ENCODE measurements around the gene PIK3C2G.

Gene PIK3C2G

GRCh38 chr12:18375583-18375982 is 114.3 kb downstream of the PIK3C2G start:
- no peak for TF ChIP-seq TSHZ2 (CRISPR knock-in tag; IDR thresholded peaks at IDR 0.05)
- TF ChIP-seq TOX (CRISPR knock-in tag; IDR thresholded peaks at IDR 0.05; ENCODE audit: borderline replicate concordance): no peak
- TF ChIP-seq, protein P1, sequence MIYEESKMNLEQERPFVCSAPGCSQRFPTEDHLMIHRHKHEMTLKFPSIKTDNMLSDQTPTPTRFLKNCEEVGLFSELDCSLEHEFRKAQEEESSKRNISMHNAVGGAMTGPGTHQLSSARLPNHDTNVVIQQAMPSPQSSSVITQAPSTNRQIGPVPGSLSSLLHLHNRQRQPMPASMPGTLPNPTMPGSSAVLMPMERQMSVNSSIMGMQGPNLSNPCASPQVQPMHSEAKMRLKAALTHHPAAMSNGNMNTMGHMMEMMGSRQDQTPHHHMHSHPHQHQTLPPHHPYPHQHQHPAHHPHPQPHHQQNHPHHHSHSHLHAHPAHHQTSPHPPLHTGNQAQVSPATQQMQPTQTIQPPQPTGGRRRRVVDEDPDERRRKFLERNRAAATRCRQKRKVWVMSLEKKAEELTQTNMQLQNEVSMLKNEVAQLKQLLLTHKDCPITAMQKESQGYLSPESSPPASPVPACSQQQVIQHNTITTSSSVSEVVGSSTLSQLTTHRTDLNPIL (CRISPR knock-in tag; IDR thresholded peaks at IDR 0.05; ENCODE audit: low read depth): no peak
- TF ChIP-seq ZNF565 (CRISPR knock-in tag; conservative IDR thresholded peaks at IDR 0.05; ENCODE audit: low read depth): no peak
- no peak for TF ChIP-seq RARB (CRISPR knock-in tag; IDR thresholded peaks at IDR 0.05)
- no peak for TF ChIP-seq ZC3H10 (CRISPR knock-in tag; IDR thresholded peaks at IDR 0.05)
- TF ChIP-seq PATZ1 (CRISPR knock-in tag; IDR thresholded peaks at IDR 0.05; ENCODE audit: borderline replicate concordance): no peak
- TF ChIP-seq PPARA (CRISPR knock-in tag; IDR thresholded peaks at IDR 0.05; ENCODE audit: borderline replicate concordance): no peak
- TF ChIP-seq CSRNP3 (CRISPR knock-in tag; IDR thresholded peaks at IDR 0.05): no peak
- no peak for ATAC-seq

- TF ChIP-seq ZFP3 (CRISPR knock-in tag; IDR thresholded peaks at IDR 0.05) (no peak), ZC3H10 (CRISPR knock-in tag; IDR thresholded peaks at IDR 0.05) (no peak), CSDC2 (CRISPR knock-in tag; IDR thresholded peaks at IDR 0.05) (no peak), ZNF565 (CRISPR knock-in tag; conservative IDR thresholded peaks at IDR 0.05; ENCODE audit: low read depth) (no peak), TCF4 (CRISPR knock-in tag; IDR thresholded peaks at IDR 0.05; ENCODE audit: borderline replicate concordance) (no peak), BACH2 (CRISPR knock-in tag; IDR thresholded peaks at IDR 0.05; ENCODE audit: borderline replicate concordance) (no peak), ZNF8 (CRISPR knock-in tag; IDR thresholded peaks at IDR 0.05) (no peak), SNAI2 (CRISPR knock-in tag; IDR thresholded peaks at IDR 0.05) (no peak), ARNTL (CRISPR knock-in tag; IDR thresholded peaks at IDR 0.05; ENCODE audit: borderline replicate concordance, low read depth) (no peak), ZNF70 (CRISPR knock-in tag; IDR thresholded peaks at IDR 0.05) (no peak), ISL1 (CRISPR knock-in tag; IDR thresholded peaks at IDR 0.05) (no peak), CSRNP3 (CRISPR knock-in tag; IDR thresholded peaks at IDR 0.05) (no peak)
- ATAC-seq: peak; percentile 36; the same call in 2 of the 3 replicates
Measured at GRCh38 chr12:18382236-18382885, 121.0 kb downstream of the PIK3C2G start.

- peak; percentile 94 for ATAC-seq
- no peak for TF ChIP-seq ZNF70 (CRISPR knock-in tag; IDR thresholded peaks at IDR 0.05)
- no peak for TF ChIP-seq ZC3H10 (CRISPR knock-in tag; IDR thresholded peaks at IDR 0.05)
- TF ChIP-seq RARB (CRISPR knock-in tag; IDR thresholded peaks at IDR 0.05): no peak
- TF ChIP-seq, protein P1 (CRISPR knock-in tag; IDR thresholded peaks at IDR 0.05; ENCODE audit: low read depth): no peak; the same call in 1 of the 2 replicates
- TF ChIP-seq ZNF565 (CRISPR knock-in tag; conservative IDR thresholded peaks at IDR 0.05; ENCODE audit: low read depth): no peak
- no peak for TF ChIP-seq PPARA (CRISPR knock-in tag; IDR thresholded peaks at IDR 0.05; ENCODE audit: borderline replicate concordance)
- TF ChIP-seq TCF4 (CRISPR knock-in tag; IDR thresholded peaks at IDR 0.05; ENCODE audit: borderline replicate concordance): no peak
- TF ChIP-seq, protein P2, sequence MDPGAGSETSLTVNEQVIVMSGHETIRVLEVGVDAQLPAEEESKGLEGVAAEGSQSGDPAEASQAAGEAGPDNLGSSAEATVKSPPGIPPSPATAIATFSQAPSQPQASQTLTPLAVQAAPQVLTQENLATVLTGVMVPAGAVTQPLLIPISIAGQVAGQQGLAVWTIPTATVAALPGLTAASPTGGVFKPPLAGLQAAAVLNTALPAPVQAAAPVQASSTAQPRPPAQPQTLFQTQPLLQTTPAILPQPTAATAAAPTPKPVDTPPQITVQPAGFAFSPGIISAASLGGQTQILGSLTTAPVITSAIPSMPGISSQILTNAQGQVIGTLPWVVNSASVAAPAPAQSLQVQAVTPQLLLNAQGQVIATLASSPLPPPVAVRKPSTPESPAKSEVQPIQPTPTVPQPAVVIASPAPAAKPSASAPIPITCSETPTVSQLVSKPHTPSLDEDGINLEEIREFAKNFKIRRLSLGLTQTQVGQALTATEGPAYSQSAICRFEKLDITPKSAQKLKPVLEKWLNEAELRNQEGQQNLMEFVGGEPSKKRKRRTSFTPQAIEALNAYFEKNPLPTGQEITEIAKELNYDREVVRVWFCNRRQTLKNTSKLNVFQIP (CRISPR knock-in tag; IDR thresholded peaks at IDR 0.05; ENCODE audit: borderline replicate concordance, low read depth): 0 out of 2 replicates have a peak, but pooled peaks have one; percentile 42
- peak; percentile 53 for TF ChIP-seq ISL1 (CRISPR knock-in tag; IDR thresholded peaks at IDR 0.05)
- TF ChIP-seq GLIS3 (CRISPR knock-in tag; IDR thresholded peaks at IDR 0.05): no peak
- TF ChIP-seq ZFP30 (CRISPR knock-in tag; IDR thresholded peaks at IDR 0.05): no peak
- no peak for TF ChIP-seq ARNTL (CRISPR knock-in tag; IDR thresholded peaks at IDR 0.05; ENCODE audit: borderline replicate concordance, low read depth)
- no peak for TF ChIP-seq PATZ1 (CRISPR knock-in tag; IDR thresholded peaks at IDR 0.05; ENCODE audit: borderline replicate concordance)
- no peak for TF ChIP-seq CSDC2 (CRISPR knock-in tag; IDR thresholded peaks at IDR 0.05)
- TF ChIP-seq ZFP3 (CRISPR knock-in tag; IDR thresholded peaks at IDR 0.05): no peak
- no peak for TF ChIP-seq SNAI2 (CRISPR knock-in tag; IDR thresholded peaks at IDR 0.05)
Measured at GRCh38 chr12:18383203-18383602, 121.9 kb downstream of the PIK3C2G start.

Measured in SK-N-SH treated with all-trans-retinoic acid at 6 μM for 48 hours (cell line).